Measurements from ENCODE around the gene KLF3.

Gene KLF3

DNA sequence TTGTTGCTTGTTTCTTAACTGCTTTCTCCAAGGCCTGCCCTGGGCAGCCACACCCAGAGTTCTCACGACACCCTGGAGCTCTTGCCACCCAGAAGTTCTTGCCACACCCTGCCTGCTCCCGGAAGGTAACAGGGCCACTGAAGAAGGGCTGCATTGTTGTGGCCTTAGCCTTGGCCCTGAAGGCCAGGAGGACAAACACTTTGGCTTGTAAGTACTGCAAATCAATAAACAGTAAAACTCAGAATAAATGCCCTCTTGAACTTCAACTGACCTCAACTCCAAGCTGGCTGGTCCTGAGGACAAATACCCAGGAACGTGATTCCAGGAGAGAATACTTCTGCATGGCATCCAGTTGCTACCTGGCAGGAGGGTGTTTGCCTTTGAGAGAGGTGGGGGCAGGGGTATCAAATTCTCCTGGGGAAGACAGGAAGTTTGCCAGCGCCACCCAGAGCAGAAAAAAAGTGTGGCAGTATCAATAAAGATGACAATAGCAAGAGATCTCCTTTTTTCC lies 64.7 kb downstream of the KLF3 start:
- TF ChIP-seq, protein P1, sequence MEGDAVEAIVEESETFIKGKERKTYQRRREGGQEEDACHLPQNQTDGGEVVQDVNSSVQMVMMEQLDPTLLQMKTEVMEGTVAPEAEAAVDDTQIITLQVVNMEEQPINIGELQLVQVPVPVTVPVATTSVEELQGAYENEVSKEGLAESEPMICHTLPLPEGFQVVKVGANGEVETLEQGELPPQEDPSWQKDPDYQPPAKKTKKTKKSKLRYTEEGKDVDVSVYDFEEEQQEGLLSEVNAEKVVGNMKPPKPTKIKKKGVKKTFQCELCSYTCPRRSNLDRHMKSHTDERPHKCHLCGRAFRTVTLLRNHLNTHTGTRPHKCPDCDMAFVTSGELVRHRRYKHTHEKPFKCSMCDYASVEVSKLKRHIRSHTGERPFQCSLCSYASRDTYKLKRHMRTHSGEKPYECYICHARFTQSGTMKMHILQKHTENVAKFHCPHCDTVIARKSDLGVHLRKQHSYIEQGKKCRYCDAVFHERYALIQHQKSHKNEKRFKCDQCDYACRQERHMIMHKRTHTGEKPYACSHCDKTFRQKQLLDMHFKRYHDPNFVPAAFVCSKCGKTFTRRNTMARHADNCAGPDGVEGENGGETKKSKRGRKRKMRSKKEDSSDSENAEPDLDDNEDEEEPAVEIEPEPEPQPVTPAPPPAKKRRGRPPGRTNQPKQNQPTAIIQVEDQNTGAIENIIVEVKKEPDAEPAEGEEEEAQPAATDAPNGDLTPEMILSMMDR (IDR thresholded peaks at IDR 0.05; ENCODE audit: borderline replicate concordance, control extremely low read depth, extremely low read depth, insufficient read depth, missing control alignments), result no peak
- DNase-seq (ENCODE audit: low spot score), result no peak
- in situ Hi-C loops (cut with MboI; ENCODE audit: low sequenced_read_pairs, unreplicated experiment), result loop anchor here (5.0 kb wide), 1 partner anchor 546 kb away; no protein-coding TSS in a partner anchor

DNA sequence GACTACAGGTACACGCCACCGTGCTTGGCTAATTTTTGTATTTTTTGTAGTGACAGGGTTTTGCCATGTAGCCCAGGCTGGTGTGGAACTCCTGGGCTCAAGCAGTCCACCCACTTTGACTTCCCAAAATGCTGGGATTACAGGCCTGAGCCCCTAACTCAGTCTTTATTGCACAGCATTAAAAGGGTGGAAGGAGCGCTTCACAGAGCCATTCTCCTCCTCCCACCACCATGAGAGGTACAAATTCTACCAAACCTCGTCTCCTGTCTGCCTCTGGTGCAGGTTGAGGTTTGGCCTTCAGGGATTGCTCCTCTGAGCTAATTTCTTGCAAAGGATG lies 66.5 kb downstream of the KLF3 start:
- TF ChIP-seq, protein P1 (IDR thresholded peaks at IDR 0.05; ENCODE audit: borderline replicate concordance, control extremely low read depth, extremely low read depth, insufficient read depth, missing control alignments), result no peak
- DNase-seq (ENCODE audit: low spot score), result no peak
- in situ Hi-C loops (cut with MboI; ENCODE audit: low sequenced_read_pairs, unreplicated experiment), result loop anchor here (10.0 kb wide), 1 partner anchor 666 kb away; no protein-coding TSS in a partner anchor

DNA sequence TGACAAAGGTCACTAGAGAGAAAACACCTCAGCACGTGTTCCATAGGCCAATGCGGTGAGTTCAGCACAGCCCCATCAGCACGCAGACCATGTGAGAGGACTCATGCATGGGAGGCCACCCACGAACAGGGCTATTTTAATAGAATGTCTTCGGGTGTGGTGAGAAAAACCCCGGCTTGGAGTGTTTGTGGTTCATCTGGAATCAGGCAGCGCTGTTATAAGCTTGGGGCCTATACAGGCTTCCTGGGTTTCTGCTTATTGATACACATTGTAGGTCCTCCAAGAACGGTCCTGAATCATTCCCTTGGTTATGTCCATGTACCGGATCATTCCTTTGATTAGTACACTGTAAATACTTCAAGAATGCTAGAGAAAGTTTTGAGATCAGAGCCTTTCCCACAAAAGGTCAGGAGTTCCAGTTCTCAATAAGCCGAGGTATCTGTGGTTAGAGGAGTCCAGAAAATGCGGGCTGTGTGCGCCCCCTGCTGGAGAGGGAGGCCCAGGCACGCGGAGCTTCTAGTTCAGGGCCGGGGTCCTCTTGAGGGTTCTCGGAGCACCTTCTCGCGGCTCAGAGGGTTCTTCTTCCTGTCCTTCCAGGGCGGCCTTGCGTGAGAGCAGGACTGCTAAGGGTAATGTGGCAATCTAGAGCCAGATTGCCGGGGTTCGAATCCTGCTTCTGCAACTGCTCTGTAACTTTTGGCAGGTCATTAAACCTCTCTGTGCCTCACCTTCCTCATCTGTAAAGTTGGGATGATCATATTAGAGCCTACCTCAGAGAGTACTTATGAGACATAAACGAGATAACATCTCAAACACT lies 67.0 kb downstream of the KLF3 start:
- TF ChIP-seq, protein P1 (IDR thresholded peaks at IDR 0.05; ENCODE audit: borderline replicate concordance, control extremely low read depth, extremely low read depth, insufficient read depth, missing control alignments), result peak; percentile 78
- in situ Hi-C loops (cut with MboI; ENCODE audit: low sequenced_read_pairs, unreplicated experiment), result loop anchor here (10.0 kb wide), 1 partner anchor 666 kb away; no protein-coding TSS in a partner anchor
- DNase-seq (ENCODE audit: low spot score), result peak; percentile 80

DNA sequence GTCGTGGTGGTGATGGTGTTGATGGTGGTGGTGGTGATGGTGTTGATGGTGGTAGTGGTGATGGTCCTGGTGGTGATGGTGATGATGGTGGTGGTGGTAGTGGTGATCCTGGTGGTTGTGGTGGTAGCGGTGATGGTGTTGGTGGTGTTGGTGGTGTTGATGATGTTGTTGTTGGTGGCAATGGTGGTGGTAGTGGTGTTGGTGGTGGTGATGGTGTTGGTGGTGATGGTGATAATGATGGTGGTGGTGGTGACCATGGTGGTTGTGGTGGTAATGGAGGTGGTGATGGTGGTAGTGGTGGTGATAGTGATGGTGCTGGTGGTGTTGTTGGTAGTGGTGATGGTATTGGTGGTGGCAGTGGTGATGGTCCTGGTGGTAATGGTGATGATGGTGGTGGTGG lies 69.7 kb downstream of the KLF3 start:
- in situ Hi-C loops (cut with MboI; ENCODE audit: low sequenced_read_pairs, unreplicated experiment), result loop anchor here (10.0 kb wide), 1 partner anchor 669 kb away; no protein-coding TSS in a partner anchor

DNA sequence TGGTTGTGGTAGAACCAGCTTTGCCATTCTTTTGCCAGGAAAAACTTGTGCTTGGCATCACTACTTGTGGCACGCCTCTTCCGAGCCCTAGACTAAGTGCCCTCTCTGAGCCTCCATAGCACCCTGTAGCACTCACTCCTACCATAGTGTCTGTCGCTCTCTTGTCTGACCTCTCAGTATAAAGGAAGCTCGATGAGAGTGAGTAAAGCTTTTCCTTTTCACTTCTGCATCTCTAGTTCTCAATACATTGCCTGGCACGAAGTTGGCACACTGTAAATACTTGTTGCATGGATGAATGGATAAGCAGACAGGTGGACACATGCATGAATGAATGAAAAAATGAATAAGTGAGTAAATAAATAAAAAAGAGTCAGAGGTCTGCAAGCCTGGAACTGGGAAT lies 70.4 kb downstream of the KLF3 start:
- in situ Hi-C loops (cut with MboI; ENCODE audit: low sequenced_read_pairs, unreplicated experiment), result loop anchor here (10.0 kb wide), 1 partner anchor 670 kb away; no protein-coding TSS in a partner anchor
- no peak for DNase-seq (ENCODE audit: low spot score)
- TF ChIP-seq, protein P1 (IDR thresholded peaks at IDR 0.05; ENCODE audit: borderline replicate concordance, control extremely low read depth, extremely low read depth, insufficient read depth, missing control alignments), result no peak

More for the DNA sequence above, 69.7 kb downstream of the KLF3 start:
- TF ChIP-seq, protein P1 (IDR thresholded peaks at IDR 0.05; ENCODE audit: borderline replicate concordance, control extremely low read depth, extremely low read depth, insufficient read depth, missing control alignments), result no peak
- DNase-seq (ENCODE audit: low spot score), result no peak

DNA sequence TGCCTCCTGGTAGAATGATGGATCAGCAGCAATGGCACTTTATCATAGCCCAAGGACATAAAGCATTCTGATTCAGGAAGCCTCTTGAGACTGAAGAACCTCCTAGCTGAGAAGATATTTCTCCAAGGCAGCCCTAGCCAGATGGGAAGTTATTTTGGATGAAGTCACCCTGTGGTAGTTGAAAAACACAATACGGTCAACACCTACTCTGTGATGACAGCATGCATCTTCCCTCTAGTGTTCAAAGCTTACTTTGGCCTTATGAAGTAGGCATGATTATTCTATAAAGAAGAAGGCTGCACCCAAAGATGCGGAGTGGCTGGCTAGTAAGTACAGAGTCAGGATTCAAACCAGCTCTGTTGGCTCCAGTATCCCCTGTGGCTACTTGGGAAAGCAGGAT lies 70.9 kb downstream of the KLF3 start:
- in situ Hi-C loops (cut with MboI; ENCODE audit: low sequenced_read_pairs, unreplicated experiment), result loop anchor here (10.0 kb wide), 1 partner anchor 670 kb away; no protein-coding TSS in a partner anchor
- TF ChIP-seq, protein P1 (IDR thresholded peaks at IDR 0.05; ENCODE audit: borderline replicate concordance, control extremely low read depth, extremely low read depth, insufficient read depth, missing control alignments), result no peak
- no peak for DNase-seq (ENCODE audit: low spot score)

Measured in GM13976 (cell line).